ENCODE measurements around the gene FCGR3A.
"Not testable (repeated sequence)": the region's sequence is repeated elsewhere in the genome, so short reads cannot be mapped to it uniquely, and the experiment has no call there.

FCGR3A gene

GRCh38 chr1:161529463-161530104, 20.0 kb downstream of the FCGR3A start:
- not testable (repeated sequence) for DNase-seq

GRCh38 chr1:161528550-161528949, 21.1 kb downstream of the FCGR3A start:
- DNase-seq: peak; percentile 50

- not testable (repeated sequence) for DNase-seq
These were observed 23.7 kb downstream of the FCGR3A start for GRCh38 chr1:161525918-161526317.

- DNase-seq: not testable (repeated sequence)
These were observed 24.3 kb downstream of the FCGR3A start for GRCh38 chr1:161525321-161525720.

- DNase-seq: not testable (repeated sequence)
These were observed 24.8 kb downstream of the FCGR3A start for GRCh38 chr1:161524742-161525291.

- DNase-seq: peak; percentile 42
These were observed 25.5 kb downstream of the FCGR3A start, which contains the start of gene HSPA6 for GRCh38 chr1:161523817-161524741. HSPA6 (plus strand) TSS chr1:161524540; CDS start chr1:161524659, 119 bp downstream.

GRCh38 chr1:161523041-161523816, 26.4 kb downstream of the FCGR3A start:
- not testable (repeated sequence) for DNase-seq

- not testable (repeated sequence) for DNase-seq
These were observed 35.7 kb downstream of the FCGR3A start for GRCh38 chr1:161513953-161514352.

GRCh38 chr1:161513448-161513780, 36.2 kb downstream of the FCGR3A start:
- not testable (repeated sequence) for DNase-seq

- DNase-seq: not testable (repeated sequence)
These were observed 36.8 kb downstream of the FCGR3A start for GRCh38 chr1:161512636-161513447.

- no peak for DNase-seq
These were observed 37.9 kb downstream of the FCGR3A start for GRCh38 chr1:161511756-161512060.

- DNase-seq: no peak
These were observed 38.4 kb downstream of the FCGR3A start for GRCh38 chr1:161511018-161511755.

GRCh38 chr1:161510477-161510876, 39.1 kb downstream of the FCGR3A start:
- DNase-seq: no peak

GRCh38 chr1:161506336-161507223, 43.0 kb downstream of the FCGR3A start:
- DNase-seq: peak; percentile 94

- DNase-seq: peak; percentile 14
These were observed 43.9 kb downstream of the FCGR3A start for GRCh38 chr1:161505686-161506085.

- no peak for DNase-seq
These were observed 46.2 kb downstream of the FCGR3A start for GRCh38 chr1:161503394-161503748.

GRCh38 chr1:161502641-161503393, 46.8 kb downstream of the FCGR3A start:
- peak; percentile 77 for DNase-seq

- DNase-seq: no peak
These were observed 47.4 kb downstream of the FCGR3A start for GRCh38 chr1:161502181-161502580.

GRCh38 chr1:161501234-161501633, 48.4 kb downstream of the FCGR3A start:
- DNase-seq: no peak

Data from GF-D8 (cell line).